GM12801 (cell line): ENCODE measurements around the gene CHMP1A.

Experiments used
- TF ChIP-seq, protein P1 (sequence below): IDR thresholded peaks from one replicate; pipeline ENCODE4 v1.5.1; 2011; ENCODE audit warnings: control low read depth; ENCODE audit not compliant: insufficient read length; ENCODE audit errors: extremely low read depth

CHMP1A gene

DNA sequence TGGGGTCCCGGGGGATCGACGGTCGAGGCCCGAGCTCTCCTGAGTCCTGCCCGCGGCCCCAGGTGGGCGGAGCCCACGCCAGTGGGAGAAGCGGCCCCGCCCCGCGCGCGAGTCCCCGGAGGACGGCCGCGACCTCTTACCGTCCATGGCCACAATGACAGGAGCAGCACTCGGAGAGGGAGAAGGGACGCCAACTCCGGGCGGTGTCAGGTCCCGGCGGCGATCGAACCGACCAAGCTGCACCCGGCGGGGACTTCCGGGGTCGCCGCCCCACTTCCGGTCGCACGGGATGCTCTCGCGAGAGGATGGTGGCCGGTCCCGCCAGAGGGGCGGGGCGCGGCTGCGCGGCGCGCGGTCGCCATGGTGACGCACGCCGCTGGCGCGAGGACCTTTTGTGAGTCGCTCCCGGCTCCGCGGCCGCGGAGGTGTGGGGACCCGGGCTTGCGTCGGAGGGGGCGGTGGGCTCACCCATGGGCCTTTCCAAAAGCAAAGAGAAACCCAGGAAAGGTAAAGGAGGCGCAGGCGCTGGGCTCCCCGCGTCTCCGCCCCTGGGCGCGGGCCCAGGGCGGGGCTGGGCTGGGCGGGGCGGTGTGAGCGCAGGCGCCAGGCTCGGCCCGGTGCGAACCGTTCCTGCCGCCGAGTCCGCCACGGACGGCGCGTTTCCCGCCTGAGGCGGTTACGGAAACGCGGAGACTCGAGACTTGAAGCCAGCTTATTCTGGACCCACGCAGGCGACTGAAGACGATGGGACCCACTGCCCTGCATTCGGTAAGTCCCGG lies at the start of gene CHMP1A, which contains the start of gene SPATA33:
Gene CHMP1A (minus strand): TSS at position 267 of the 779 bp plus-strand sequence. CDS start 120 bp downstream, at position 147.
Gene SPATA33 (plus strand): TSS at position 395 of the 779 bp plus-strand sequence. CDS start 76 bp downstream, at position 471.
- TF ChIP-seq, protein P1, sequence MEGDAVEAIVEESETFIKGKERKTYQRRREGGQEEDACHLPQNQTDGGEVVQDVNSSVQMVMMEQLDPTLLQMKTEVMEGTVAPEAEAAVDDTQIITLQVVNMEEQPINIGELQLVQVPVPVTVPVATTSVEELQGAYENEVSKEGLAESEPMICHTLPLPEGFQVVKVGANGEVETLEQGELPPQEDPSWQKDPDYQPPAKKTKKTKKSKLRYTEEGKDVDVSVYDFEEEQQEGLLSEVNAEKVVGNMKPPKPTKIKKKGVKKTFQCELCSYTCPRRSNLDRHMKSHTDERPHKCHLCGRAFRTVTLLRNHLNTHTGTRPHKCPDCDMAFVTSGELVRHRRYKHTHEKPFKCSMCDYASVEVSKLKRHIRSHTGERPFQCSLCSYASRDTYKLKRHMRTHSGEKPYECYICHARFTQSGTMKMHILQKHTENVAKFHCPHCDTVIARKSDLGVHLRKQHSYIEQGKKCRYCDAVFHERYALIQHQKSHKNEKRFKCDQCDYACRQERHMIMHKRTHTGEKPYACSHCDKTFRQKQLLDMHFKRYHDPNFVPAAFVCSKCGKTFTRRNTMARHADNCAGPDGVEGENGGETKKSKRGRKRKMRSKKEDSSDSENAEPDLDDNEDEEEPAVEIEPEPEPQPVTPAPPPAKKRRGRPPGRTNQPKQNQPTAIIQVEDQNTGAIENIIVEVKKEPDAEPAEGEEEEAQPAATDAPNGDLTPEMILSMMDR = no peak

DNA sequence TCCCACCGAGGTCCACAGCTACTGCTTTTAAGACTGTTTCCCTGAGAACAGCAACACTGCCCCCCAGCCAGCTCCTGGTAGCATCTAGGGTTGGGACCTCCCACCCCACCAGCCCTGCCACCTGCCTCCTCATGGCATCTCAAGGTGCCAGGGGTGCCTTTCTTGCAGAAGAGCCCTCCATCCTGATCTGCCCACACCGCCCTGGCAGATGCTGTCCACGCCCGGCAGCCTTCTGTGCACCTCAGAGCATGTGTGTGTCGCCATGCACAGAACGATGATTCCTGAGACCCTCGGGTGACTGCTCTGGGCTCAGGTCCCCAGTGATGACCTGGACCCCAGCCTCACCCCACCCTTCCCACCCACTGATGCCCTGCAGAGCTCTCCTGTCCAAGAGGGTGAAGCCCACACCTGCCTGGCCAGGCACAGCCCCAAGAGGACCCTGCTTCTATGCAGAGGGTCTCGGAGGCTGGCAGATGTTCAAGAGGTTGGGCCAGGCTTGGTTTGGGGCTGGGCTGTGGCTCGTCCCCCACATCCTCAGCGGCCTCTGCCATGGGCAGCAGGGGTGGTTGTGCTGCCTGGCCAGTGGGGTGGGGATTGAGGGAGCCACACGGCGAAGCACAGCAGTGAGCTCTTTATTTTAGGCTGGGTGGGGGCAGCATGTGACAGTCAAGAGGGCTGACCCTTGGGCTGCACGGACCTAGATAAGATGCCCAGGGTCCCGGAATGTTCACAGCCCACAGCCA lies 49.2 kb upstream of the CHMP1A start:
- TF ChIP-seq, protein P1 = no peak

DNA sequence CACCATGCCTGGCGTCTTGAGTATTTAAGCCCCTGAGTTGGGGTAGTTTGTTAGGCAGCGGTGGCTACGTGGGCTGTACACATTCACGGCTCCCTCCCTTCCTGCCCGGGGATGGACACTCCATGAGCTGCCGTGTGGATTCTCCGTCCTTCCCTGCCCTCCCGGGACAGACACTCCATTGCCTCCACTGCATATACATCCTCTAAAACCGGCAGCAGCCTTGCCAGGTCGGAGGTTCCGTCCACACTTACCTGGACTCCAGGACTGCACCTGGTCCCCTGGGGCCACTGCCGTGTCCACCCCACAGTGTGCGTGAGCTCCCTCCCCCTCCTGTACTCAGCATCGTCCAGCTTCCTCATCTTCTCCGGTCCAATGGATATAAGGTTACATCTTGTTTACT lies 47.5 kb upstream of the CHMP1A start:
- TF ChIP-seq, protein P1 = no peak

DNA sequence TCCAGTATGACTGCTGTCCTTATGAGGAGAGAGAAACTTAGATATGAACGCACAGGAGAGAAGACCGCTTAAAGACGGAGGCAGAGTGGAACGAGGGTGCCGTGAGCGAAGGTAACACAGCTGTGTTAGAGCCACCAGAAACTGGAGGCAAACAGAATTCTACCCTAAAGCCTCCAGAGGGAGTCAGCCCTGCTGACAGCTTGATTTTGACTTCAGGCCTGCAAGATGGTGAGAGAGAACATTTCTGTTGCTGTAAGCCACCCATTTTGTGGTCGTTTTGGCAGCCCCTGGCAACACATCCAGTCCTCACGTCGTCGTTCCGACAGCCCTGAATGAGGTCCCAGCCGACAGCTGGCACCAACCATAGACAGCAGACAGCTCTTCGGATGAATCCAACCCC lies 46.8 kb upstream of the CHMP1A start:
- TF ChIP-seq, protein P1 = no peak

DNA sequence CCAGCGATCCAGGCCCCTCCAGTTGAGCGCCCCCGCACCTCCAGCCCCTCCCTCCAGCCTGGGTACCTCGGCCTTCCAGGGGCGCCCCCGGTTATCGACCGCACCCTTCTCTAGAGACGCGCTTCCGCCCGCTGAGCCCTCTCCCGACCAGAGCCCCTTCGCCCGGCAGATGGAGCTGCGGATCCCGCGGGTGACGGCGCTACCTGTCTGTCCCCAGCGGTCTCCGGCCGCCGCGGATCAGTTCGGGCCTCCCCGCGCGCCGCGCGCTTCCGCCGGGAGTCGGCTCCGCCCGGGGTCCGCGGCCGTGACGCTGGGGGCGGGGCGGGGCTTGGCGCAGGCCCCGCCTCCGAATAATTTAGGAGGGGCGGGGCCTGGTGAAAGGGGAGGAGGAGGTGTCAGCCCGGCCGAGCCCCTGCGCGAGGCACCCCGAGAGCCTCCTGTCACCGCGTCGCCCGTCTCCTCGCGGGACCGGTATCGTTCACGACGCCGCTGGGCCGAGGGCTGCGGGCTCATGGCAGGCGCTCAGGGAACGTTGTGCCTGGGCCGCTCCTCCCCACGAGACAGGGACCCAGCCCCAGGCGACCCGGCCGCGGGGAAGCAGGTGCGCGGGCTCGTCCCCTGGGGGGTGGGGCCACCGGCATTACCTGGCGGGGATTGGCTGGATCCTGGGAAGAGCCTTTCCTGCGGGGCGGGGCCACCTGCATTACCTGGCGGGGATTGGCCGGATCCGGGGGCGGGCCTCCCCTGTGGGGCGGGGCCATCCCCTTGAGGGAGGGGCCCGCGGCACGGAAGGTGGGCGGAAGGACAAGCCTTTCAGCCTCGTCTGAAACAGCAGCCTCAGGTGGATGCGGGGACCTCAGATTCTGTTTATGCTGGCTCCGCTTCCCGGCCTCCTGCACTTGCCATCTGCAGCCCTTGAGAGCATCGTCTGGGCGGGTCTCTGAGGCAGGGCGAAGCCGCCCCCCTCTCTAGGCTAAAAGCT lies 44.2 kb upstream of the CHMP1A start, which contains the start of gene SPATA2L:
Gene SPATA2L (minus strand): TSS at position 281 of the 982 bp plus-strand sequence. CDS start 473 bp downstream, outside the sequence.
- TF ChIP-seq, protein P1 = no peak

DNA sequence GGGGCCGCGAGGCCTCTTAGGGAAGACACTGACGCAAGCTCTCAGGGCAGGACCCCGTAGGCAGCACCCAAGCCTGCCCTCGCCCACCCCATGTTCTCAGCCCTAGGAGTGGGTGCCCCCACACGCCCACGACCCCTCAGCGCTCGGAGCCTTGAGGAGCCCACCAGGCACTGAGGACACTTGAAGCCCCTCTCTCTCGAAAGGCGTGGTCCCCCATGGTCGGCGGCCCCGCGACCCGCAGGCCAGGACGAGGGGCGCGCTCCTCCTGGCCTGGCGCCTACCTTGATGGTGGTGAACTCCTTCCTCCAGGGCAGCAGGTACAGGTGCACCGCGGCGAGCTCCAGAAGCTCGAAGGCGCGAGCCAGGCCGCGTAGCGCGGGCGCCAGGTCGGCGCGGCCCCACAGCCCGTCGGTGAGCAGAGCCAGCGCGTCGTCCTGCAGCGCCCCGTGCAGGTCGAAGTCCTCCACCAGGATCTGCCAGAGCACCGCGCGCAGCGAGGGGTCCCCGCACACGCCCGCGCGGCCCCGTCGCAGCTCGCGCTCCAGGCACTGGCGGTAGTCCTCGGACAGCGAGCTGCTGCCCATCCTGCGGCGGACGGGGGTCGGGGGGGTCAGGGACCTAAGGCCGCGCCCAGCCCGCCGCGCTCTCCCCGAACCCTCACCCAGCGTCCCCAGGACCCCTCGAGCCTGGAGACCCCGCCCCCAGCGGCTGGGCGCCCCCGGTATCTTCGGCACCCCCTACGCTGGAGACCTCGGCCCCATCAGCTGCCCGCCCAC lies 43.3 kb upstream of the CHMP1A start:
- TF ChIP-seq, protein P1 = no peak
